Panc1 (cell line): ENCODE results near the gene OR13F1.

Source experiments
- CTCF ChIP-seq: fragments of 450-650 bp; IDR thresholded peaks from 2 replicates; pipeline ENCODE4 v1.5.1; 2017; ENCODE audit warnings: mild to moderate bottlenecking
- POLR2AphosphoS5 ChIP-seq: IDR thresholded peaks from 2 replicates; pipeline ENCODE4 v1.6.1; 2012; ENCODE audit warnings: mild to moderate bottlenecking, low read depth, low read length, moderate library complexity
- REST ChIP-seq, 2 experiments: IDR thresholded peaks; 2 replicates each; pipeline ENCODE4 v1.6.1; 2011 to 2012; ENCODE audit warnings: low read depth in 2 of 2, control low read depth in 1 of 2, low read length in 1 of 2, mild to moderate bottlenecking in 1 of 2, moderate library complexity in 1 of 2; ENCODE audit not compliant: insufficient read depth in 1 of 2
- SIN3A ChIP-seq: IDR thresholded peaks from 2 replicates; pipeline ENCODE4 v1.6.1; 2012; ENCODE audit warnings: low read depth, mild to moderate bottlenecking, low read length, moderate library complexity, borderline replicate concordance; ENCODE audit not compliant: insufficient read depth
- TCF7L2 ChIP-seq: IDR thresholded peaks from 2 replicates; pipeline ENCODE4 v1.6.1; 2011; ENCODE audit warnings: mild to moderate bottlenecking, low read depth, low read length, inconsistent platforms

- no peak for TF ChIP-seq CTCF
- no peak for TF ChIP-seq POLR2AphosphoS5
- no peak for TF ChIP-seq REST (IDR thresholded peaks at IDR 0.05; ENCODE audit: insufficient read depth in 1 of 2, low read depth in 2 of 2, low read length in 1 of 2)
- no peak for TF ChIP-seq TCF7L2
- no peak for TF ChIP-seq SIN3A
Observed at GRCh38 chr9:104514901-104515300, 10.8 kb downstream of the OR13F1 start.
